A549 (cell line): ENCODE data around the gene C3orf18.

Experiments
- BHLHE40 ChIP-seq: IDR thresholded peaks from 2 replicates; pipeline ENCODE4 v1.6.1; 2012; ENCODE audit warnings: low read depth, low read length, inconsistent platforms
- CHD4 ChIP-seq: fragments of 200-600 bp; sonication (generic); IDR thresholded peaks from 2 replicates; pipeline ENCODE4 v1.6.1; 2016; ENCODE audit warnings: antibody characterized with exemption, mild to moderate bottlenecking, borderline replicate concordance
- KDM5A ChIP-seq: fragments of 200-600 bp; sonication (generic); IDR thresholded peaks from 2 replicates; pipeline ENCODE4 v1.6.1; 2016; ENCODE audit warnings: antibody characterized with exemption, mild to moderate bottlenecking
- MAZ ChIP-seq: fragments of 150-350 bp; IDR thresholded peaks from 2 replicates; pipeline ENCODE4 v1.6.1; 2014; ENCODE audit warnings: antibody characterized with exemption, low read depth, low read length, borderline replicate concordance
- SREBF2 ChIP-seq: fragments of 450-650 bp; IDR thresholded peaks from 2 replicates; pipeline ENCODE4 v1.6.1; 2014; ENCODE audit warnings: mild to moderate bottlenecking, moderate library complexity
- TF ChIP-seq, protein P1 (sequence below): fragments of >200 bp; sonication (Bioruptor Twin); formaldehyde crosslinking; IDR thresholded peaks from 3 replicates; pipeline ENCODE4 v1.5.1; 2016
- TF ChIP-seq, protein P2 (sequence below): fragments of 450-650 bp; IDR thresholded peaks from 2 replicates; pipeline ENCODE4 v1.6.1; 2014; ENCODE audit warnings: antibody characterized with exemption

DNA sequence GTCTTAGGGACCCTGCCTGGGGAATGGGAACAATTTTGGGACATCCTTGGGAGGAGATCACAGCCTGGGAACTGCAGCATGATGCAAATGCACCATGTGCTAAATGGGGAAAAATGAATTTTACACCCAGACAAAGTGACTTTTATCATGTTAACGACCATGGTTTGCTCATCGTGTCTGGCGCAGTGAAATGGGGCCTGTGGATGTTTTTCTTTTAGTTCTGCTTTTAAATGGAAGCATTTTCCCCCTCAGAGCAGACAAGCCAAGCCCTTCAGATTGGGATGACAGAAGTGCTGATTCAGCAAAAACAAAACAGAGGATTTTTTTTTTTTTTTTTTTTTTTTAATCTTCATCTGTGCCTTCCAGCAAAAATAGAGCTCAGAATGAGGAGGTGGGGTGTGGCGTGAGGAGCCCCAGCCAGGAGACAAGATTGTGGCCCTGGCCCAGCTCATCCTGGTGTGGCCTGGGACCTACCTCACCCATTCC is 49.8 kb downstream of the C3orf18 start:
- TF ChIP-seq CHD4 (no peak), SREBF2 (no peak), BHLHE40 (no peak), MAZ (no peak), KDM5A (no peak)
- TF ChIP-seq, protein P1, sequence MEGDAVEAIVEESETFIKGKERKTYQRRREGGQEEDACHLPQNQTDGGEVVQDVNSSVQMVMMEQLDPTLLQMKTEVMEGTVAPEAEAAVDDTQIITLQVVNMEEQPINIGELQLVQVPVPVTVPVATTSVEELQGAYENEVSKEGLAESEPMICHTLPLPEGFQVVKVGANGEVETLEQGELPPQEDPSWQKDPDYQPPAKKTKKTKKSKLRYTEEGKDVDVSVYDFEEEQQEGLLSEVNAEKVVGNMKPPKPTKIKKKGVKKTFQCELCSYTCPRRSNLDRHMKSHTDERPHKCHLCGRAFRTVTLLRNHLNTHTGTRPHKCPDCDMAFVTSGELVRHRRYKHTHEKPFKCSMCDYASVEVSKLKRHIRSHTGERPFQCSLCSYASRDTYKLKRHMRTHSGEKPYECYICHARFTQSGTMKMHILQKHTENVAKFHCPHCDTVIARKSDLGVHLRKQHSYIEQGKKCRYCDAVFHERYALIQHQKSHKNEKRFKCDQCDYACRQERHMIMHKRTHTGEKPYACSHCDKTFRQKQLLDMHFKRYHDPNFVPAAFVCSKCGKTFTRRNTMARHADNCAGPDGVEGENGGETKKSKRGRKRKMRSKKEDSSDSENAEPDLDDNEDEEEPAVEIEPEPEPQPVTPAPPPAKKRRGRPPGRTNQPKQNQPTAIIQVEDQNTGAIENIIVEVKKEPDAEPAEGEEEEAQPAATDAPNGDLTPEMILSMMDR, result no peak
- TF ChIP-seq, protein P2, sequence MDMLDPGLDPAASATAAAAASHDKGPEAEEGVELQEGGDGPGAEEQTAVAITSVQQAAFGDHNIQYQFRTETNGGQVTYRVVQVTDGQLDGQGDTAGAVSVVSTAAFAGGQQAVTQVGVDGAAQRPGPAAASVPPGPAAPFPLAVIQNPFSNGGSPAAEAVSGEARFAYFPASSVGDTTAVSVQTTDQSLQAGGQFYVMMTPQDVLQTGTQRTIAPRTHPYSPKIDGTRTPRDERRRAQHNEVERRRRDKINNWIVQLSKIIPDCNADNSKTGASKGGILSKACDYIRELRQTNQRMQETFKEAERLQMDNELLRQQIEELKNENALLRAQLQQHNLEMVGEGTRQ, result no peak
